ENCODE data around the gene PLEKHG4.

The PLEKHG4 gene

GRCh38 chr16:67336648-67337047, 57.3 kb downstream of the PLEKHG4 start:
- DNase-seq, result no peak

Measured in cerebellar nuclear complex (tissue), 1 donor.